OCI-LY3 (cell line): ENCODE results near the gene SSR4.

Experiments used
- CTCF ChIP-seq: fragments of 200-600, 300-600 bp; sonication (generic); IDR thresholded peaks from 2 replicates; pipeline ENCODE4 v1.5.1; 2014; ENCODE audit warnings: antibody characterized with exemption, low read length, low read depth
- EZH2phosphoT487 ChIP-seq: fragments of 200-600 bp; shearing (Covaris generic); IDR thresholded peaks from 2 replicates; pipeline ENCODE4 v1.6.1; 2018; ENCODE audit warnings: antibody characterized with exemption, mixed run types, low read depth

GRCh38 chrX:153828308-153828707 is 33.8 kb downstream of the SSR4 start:
- TF ChIP-seq CTCF = no peak
- TF ChIP-seq EZH2phosphoT487 = no peak
